ENCODE measurements around the gene FOXB1. TPM values are rescaled to one million over a fixed set of nuclear protein-coding genes. Genes with fewer than 3 reads are reported as not detected.

Gene FOXB1
- total RNA-seq, 2 experiments from 2014 or later: 0.44 to 0.63 TPM

DNA sequence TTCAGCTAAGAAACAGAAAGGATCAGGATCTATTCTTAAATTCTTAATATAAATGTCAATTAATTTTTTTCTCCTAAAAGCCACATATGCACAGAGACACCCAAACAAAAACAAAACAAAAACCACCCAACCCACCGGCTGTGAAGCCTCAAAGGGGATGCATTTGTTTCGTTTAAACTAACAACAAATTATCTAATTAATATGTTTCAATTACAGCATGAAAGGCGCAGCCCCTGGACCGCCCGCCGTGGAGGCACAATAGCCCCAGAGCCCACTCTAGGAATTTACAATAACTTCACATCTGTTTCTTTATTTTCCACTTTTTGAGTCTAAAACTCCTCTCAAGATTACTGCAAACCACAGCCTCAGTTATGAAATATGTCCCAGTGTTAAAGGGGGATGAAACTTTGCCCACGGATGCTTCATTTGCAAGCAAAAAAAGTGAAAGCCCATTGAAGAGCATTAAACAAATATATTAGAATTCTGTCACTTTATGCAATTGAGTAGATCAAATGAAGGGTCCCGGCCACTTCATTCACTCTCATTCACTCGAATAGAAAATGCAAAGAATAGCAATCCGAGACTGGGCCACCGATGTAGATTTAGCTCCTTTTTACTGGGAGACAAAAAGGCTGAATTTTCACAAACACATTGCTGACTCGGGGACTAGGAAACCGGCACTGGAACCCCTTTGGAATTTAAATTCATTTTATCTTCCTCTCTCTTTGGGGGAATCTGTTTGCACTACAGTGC, 6.0 kb downstream of the FOXB1 start:
- ChIA-PET CTCF (interaction anchor here (0.7 kb wide), 1 partner anchor 28 kb away, joined by 3 read pairs; no protein-coding TSS in a partner anchor), POLR2A (no interaction called here)

DNA sequence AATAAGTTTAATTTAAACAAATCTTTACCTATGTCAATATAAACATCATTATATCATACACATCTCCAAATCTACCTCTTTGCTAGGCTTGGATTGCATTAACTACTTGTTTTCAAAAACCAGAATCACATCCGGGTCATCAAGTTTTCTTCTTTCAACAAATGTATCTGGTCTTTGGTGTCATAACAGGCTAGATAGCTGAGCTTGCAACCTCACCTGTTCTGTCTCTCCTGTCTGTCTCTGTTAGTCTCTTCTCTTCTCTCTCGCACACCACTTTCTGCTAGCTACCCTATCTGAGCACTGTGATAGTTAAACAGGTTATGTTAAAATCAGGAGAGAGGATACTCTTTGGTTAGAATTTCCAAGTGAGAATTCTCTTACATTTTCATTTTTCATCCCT, 6.7 kb downstream of the FOXB1 start:
- POLR2A ChIA-PET: no interaction called here

DNA sequence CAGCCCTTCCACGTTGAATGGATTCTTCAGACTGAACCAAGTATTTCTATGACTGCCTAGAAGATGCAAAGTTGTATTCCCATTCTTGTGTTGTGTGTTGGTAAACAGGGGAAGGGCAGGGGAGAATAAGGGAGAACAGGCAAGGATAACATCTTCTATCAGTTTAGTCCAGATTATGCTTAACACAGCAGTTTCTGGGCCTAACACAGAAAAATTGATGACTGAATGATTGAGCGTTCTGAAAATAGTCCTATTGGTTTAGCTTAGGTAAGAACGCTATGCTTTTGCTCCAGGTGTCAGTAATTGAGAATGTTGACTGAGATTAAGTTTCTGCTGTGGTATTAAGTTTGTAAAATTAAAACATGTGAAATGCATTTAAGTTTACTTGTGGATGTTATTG, 8.6 kb downstream of the FOXB1 start:
- ChIA-PET CTCF (interaction anchor here (1.0 kb wide), 1 partner anchor 9 kb away, joined by 3 read pairs; the partner anchor contains the start of gene FOXB1), POLR2A (no interaction called here)

More for the DNA sequence above, 6.7 kb downstream of the FOXB1 start:
- CTCF ChIA-PET: no interaction called here

DNA sequence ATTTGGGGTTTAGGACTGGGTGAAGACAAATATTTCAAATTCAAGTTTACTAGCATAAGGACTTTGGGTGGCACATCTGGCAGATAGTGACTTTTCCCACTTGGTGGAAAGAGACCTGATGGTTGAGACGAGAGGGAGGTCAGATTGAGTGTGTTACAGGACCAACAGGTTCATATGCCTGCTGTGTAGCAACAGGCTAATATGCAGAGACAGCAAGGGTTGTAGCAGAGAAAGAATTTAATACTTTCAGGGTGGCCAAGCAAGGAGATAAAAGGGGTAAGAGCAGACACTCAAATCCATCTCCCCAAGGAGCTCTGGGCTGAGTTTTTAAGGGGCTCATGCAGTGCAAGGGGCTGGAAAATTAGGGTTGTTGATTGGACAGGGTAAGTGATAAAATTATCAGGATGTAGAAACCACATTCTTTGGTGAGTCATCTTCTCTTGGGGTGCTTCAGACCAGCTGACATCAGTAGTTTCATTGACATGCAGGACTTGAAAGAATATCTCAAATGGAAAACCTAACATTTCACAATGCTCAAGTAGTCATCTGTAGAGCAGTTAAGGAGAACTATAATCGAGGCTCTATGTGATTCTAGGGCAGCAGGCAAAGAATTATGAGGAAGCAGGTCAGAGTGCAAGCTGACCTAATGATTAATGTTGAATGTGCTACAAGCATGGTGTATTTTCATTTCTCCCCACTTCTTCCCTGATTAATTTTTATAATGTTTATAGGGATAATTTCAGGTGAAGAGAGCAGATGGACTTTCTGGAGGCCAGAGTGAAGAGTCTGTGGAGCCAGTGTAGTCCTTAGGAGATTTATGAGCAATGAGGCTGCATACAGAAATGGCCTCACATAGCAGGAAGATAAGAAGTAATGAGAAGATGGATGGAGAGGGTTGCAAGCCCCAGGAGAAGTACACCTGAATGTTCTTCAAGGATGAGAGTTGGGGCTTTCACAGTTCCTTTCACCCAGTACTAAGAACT, 13.7 kb downstream of the FOXB1 start:
- ChIA-PET POLR2A (no interaction called here), CTCF (no interaction called here)

DNA sequence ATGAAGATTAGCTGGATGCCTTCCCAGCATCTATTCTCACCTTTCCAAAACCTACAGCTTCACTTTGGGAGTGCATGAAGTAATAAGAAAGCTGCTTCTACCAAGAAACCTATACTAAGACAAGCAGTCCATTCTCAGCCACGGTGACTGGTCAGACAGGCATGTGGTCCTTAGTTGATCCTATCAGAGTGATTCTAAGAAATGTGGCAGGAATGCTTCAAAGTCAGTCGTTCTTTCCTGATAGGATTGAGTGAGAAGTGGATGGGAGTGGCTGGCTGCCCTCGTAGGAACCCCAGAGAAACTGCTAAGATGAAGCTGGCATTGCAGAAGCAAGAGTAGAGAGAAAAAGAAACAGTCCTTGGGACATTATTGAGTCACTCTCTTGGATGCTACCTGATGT, 16.6 kb downstream of the FOXB1 start:
- POLR2A ChIA-PET: interaction anchor here (0.9 kb wide), 1 partner anchor 24 kb away, joined by 4 read pairs; no protein-coding TSS in a partner anchor
- CTCF ChIA-PET: no interaction called here

DNA sequence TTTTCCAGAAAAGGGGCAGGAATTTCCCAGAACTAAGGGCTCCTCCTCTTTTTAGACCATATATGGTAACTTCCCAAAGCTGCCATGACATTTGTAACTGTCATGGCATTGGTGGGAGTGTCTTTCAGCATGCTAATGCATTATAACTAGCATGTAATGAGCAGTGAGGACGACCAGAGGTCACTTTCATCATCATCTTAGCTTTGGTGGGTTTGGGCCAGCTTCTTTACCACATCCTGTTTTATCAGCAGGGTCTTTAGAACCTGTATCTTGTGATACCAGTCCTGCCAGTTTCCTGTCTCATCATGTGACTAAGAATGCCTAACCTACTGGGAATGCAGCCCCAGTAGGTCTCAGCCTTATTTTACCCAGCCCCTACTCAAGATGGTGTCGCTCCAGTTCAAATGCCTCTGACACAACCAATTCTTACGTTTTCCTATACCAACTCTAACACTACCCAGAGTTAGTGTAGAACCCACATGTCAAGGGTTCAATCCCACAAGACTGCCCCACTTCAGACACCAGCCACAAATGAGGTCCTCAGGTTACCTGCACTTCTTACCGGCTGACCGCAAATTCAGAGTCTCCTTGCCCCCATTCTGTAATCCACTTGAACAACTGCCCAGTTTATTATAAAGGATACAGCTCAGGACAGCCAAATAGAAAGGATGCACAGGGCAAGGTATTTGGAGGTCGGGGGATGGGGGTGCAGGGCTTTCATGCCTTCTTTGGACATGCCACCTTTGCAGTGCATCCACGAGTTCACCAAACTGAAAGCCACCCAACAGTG, 17.7 kb downstream of the FOXB1 start:
- POLR2A ChIA-PET: no interaction called here
- CTCF ChIA-PET: no interaction called here

DNA sequence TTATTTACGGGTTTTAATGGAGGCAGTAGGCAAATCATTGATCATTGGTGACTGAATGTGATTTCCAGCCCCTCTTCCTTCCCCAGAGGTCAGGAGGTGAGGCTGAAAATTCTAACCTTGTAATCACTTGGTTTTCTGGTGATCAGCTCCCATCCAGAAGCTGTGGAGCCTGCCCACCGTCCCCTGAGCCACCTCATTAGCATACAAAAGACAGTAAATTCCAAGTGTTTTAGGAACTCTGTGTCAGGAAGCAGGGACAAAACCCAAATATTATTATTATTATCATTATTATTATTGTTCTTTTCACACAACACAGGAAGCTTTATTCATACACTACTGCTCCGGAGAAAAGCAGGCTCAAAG, 18.2 kb downstream of the FOXB1 start:
- POLR2A ChIA-PET: interaction anchor here (0.5 kb wide), 1 partner anchor 15 kb away, joined by 6 read pairs; no protein-coding TSS in a partner anchor
- CTCF ChIA-PET: no interaction called here

DNA sequence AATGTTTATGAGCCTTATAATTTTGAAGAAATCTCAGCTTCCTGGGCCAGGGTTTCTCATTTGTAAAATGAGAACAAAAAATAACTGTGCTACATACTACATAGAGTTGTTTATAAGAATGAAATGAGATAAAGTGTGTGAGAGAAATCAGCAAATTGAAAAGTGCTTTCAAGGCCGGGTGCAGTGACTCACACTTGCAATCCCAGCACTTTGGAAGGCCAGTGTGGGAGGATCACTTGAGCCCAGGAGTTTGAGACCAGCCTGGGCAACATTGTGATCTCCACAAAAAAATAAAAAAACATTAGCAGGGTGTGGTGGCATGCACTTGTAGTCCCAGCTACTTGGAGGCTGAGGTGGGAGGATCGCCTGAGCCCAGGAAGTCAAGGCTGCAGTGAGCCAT, 22.4 kb downstream of the FOXB1 start:
- POLR2A ChIA-PET: no interaction called here

DNA sequence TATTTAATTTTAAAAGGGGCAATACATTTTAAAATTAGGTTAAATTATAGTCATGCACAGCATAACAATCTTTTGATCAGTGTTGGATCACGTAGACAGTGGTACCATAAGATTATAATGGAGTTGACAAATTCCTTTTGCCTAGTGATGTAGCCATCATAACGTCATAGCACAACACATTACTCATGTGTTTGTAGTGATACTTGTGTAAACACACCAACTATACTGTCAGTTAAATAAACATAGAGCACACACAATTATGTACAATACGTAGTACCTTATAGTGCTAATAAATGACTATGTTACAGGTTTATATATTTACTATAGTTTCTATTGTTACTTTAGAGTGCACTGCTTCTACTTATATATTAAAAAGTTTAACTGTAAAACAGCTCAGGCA, 31.2 kb downstream of the FOXB1 start:
- ChIA-PET POLR2A (no interaction called here), CTCF (no interaction called here)

More for the DNA sequence above, 22.4 kb downstream of the FOXB1 start:
- CTCF ChIA-PET: no interaction called here

DNA sequence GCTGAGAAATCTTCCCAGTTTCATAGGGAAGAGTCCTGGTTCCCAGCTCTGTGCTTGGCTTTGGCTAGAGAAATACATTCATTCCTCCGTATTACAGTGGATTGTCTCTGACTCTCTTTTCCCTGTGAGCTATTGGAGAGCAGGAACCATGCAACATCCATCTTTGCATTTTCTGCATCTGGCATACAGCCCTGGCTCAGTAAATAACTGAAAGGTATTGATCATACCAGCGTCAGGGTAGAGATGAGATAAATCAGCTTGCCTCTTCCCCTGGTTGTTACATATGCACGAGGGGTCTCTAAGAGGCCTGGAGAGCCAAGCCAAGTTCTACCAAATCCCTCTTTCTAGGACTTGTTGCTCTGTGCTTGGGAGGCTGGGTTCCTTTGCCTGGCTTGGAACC, 35.2 kb downstream of the FOXB1 start:
- ChIA-PET CTCF (no interaction called here), POLR2A (no interaction called here)

DNA sequence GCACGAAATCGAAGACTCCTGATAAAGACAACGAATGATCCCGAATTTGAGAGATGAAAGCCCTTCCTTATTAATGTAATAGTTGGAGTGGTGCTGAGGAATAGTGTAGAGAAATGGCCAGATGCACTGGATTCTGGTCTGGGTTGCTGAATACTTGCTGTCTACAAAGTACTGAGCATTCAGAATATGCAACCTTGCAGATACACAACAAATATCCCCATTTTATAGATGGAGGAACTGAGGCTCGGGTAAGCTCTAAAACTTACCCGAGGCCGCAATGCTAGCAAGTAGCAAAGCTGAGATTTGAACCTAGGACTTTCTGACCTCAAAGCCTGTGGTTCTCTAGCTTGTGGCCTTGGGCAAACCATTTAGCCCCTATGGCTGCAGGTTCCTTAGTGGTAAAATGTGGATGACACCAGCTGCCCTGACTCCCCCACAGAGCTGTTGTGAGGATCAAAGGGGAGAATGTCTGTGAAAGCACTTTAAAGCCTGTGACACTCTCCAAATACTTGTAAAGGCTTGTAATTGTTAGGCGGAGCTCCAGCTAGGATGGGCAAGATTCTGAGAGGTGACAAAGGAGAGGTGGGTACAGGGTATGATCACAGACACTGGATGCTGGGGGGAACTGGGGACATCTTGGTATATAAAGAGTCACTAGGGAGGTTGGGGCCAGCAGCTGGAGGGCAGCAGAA, 39.8 kb downstream of the FOXB1 start:
- ChIA-PET CTCF (interaction anchor here (0.6 to 1.3 kb wide), 3 partner anchors 84 to 329 kb away, joined by 3 read pairs; no protein-coding TSS in a partner anchor), POLR2A (interaction anchor here (0.8 to 0.9 kb wide), 2 partner anchors 24 to 31 kb away, joined by 3 to 4 read pairs; no protein-coding TSS in a partner anchor)

DNA sequence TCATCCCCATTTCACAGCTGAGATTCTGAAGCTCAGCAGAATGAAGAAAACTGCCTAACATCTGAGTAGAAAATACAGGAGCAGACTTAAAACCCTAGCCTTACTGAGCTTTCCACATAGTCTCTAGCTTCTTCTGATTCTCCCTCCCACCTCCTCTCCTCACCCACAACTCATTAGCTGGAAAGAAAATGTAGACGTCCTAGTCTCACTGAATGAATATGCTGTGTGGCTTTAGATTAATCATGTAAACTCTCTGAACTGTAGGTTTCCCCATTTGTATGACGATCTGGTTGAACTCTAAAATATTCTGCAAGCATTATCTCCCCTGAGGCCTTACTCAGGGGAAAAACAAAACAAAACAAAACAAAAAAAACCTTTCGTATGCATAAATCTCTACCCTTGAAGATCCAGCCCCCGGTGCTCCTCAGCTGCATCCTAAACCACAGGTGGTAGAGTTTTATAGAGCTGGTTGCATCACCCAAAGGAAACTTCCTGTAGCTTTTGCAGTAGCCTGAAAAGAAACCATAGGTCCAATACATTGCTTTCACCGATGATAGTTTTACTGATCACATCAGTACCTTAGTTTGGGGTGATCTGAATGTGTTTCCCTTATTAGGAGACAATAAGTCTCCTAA, 40.6 kb downstream of the FOXB1 start:
- ChIA-PET CTCF (interaction anchor here (0.7 to 1.3 kb wide), 2 partner anchors 83 to 135 kb away, joined by 3 read pairs; no protein-coding TSS in a partner anchor), POLR2A (interaction anchor here (0.8 to 0.9 kb wide), 2 partner anchors 25 to 30 kb away, joined by 3 to 4 read pairs; no protein-coding TSS in a partner anchor)

DNA sequence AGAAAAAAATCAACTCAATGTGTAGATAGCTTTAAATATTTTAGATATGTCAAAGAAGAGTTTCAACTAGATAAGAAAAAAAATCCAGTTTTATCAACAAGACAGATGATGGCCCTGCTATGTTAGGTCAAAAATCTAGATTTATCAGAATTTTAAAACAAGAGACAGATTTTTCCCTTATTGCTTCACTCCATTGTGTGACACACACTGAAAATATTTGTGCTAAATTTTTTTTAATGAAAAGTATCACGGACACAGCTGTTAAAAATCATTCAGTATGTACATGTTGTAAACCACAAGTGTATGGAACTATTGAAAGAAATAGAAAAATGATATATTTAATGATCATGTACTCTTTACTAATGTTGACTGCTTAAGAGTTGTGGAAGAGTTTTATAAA, 43.6 kb downstream of the FOXB1 start:
- CTCF ChIA-PET: no interaction called here
- POLR2A ChIA-PET: no interaction called here

DNA sequence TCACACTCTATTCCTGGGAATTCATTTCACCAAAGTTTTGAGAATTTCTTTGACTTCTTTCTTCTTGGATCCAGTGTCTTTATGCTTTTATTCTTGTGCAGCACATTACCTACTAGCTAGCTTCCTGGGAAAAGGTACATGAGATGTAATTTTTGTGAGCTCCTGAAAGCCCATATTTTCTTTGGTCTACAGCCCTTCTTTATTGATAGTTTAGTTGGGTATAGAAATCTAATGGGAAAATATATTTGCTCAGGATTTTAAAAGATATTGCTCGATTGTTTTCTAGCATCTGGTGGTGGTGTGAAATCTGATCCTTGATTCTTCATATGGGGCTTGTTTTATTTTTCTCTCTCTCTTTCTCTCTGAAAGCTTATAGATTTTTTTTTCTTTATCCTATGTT, 45.8 kb downstream of the FOXB1 start:
- CTCF ChIA-PET: no interaction called here
- POLR2A ChIA-PET: no interaction called here

DNA sequence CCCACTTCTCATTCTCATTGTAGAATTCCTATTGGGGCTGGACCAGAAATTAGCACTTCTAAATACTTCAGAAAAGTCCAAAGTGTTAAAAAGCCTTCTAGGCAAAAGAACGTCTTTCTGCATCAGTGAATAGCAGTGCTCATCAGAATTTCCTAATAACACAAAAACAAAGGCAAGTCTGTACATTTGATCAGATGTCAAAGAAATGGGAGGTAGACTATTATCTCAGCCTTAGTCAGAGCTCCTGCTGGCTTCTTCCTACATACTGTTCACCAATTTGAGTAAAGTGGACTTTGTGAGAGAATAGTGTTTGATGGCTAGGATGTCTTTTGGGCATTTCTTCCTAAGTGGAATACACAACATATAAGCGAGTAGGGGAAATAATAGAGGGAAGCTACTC, 48.7 kb downstream of the FOXB1 start:
- CTCF ChIA-PET: no interaction called here
- POLR2A ChIA-PET: no interaction called here

DNA sequence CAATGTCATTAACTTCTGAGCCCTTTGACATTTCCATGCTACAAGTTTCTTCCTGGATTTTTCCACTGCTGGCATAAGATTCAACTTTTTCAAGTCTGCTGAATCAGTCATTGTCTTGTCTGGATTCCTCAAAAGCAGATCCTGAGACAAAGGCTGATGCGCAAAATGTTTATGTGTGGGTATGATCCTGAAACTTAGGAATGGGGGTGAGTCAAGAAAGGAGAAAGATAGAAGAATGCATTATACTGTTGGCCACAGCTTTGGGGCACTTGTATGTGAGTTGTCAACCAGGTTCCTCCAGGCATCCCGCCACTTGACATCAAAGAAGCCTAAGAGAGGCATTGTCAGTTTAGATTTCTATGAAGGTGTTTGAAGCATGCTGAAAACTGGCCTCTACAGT, 50.4 kb downstream of the FOXB1 start:
- CTCF ChIA-PET: no interaction called here
- POLR2A ChIA-PET: no interaction called here

Measured in activated CD8-positive, alpha-beta memory T cell treated with anti-CD3 and anti-CD28 coated beads for 36 hours (primary cell).